Caco-2 (cell line): ENCODE measurements around the gene LMAN2. TPM values are rescaled to one million over a fixed set of nuclear protein-coding genes. Genes with fewer than 3 reads are reported as not detected.

ENCODE experiments used
- BruUV-seq: library from RNA; stranded (reverse); fragments of 400-500 nt; replicated peaks from 2 replicates; lab custom pipeline; 2021; lab: Mats Ljungman, UMichigan
- CTCF ChIA-PET: fragments of 300-600 bp; sonication (Branson Sonifier 250); formaldehyde crosslinking; loops from one replicate; lab custom pipeline; 2022; ENCODE audit warnings: antibody characterized with exemption; lab: Charles Lee
- POLR2A ChIA-PET: fragments of 300-600 bp; sonication (Branson Sonifier 250); formaldehyde crosslinking; loops from one replicate; lab custom pipeline; 2022; ENCODE audit warnings: antibody characterized with exemption; lab: Charles Lee
- DNase-seq, 2 experiments: peaks; one replicate each; pipeline versions ENCODE4 v3.0.0 to v3.0.0-alpha.2; 2020 to 2022
- H3K27me3 ChIP-seq: replicated peaks from 2 replicates; pipeline ENCODE4 v1.6.0; 2011; ENCODE audit warnings: low read length; ENCODE audit not compliant: control insufficient read depth, insufficient read depth
- H3K36me3 ChIP-seq: 2 replicates; pipeline ENCODE4 v1.5.1; 2011; ENCODE audit warnings: low read length; ENCODE audit not compliant: control insufficient read depth, insufficient read depth
- H3K4me1 ChIP-seq: fragments of 250-450 bp; sonication (Bioruptor Pico); 2 replicates; pipeline ENCODE4 v1.5.1; 2020; ENCODE audit warnings: mild to moderate bottlenecking
- H3K4me3 ChIP-seq: 2 replicates; pipeline ENCODE4 v1.5.1; 2011; ENCODE audit warnings: low read depth, mild to moderate bottlenecking, control low read depth, low read length
- H3K9me3 ChIP-seq: fragments of 250-450 bp; sonication (Bioruptor Pico); 2 replicates; pipeline ENCODE4 v1.5.1; 2020; ENCODE audit warnings: mild to moderate bottlenecking, moderate library complexity
- H3K27ac Mint-ChIP-seq: one replicate; pipeline ENCODE4 v1.8.0; 2022; ENCODE audit warnings: mixed read lengths; ENCODE audit not compliant: unreplicated experiment
- H3K27me3 Mint-ChIP-seq: one replicate; pipeline ENCODE4 v1.8.0; 2022; ENCODE audit warnings: mixed read lengths; ENCODE audit not compliant: insufficient read depth, unreplicated experiment
- H3K36me3 Mint-ChIP-seq: one replicate; pipeline ENCODE4 v1.8.0; 2022; ENCODE audit warnings: mild to moderate bottlenecking, mixed read lengths; ENCODE audit not compliant: insufficient read depth, unreplicated experiment
- H3K4me1 Mint-ChIP-seq: one replicate; pipeline ENCODE4 v1.8.0; 2022; ENCODE audit warnings: low read depth, mixed read lengths; ENCODE audit not compliant: unreplicated experiment
- H3K4me3 Mint-ChIP-seq: one replicate; pipeline ENCODE4 v1.8.0; 2022; ENCODE audit warnings: mild to moderate bottlenecking, moderate library complexity, mixed read lengths; ENCODE audit not compliant: unreplicated experiment
- H3K9me3 Mint-ChIP-seq: one replicate; pipeline ENCODE4 v1.8.0; 2022; ENCODE audit warnings: mixed read lengths; ENCODE audit not compliant: unreplicated experiment
- intact Hi-C: fragments of 100-400 bp; cut with micrococcal nuclease; formaldehyde crosslinking; loops from one replicate; pipeline ENCODE4 v1.10.0; 2022; ENCODE audit not compliant: unreplicated experiment
- total RNA-seq: library from RNA; stranded (reverse); gene quantifications from 2 replicates; pipeline ENCODE4 v1.2.3, GENCODE V29; 2022
- TF ChIP-seq, protein P1 (sequence below), 2 experiments: fragments of 200-600 bp in 1 of 2; IDR thresholded peaks; 1 replicate in 1 of 2; 2 replicates in 1 of 2; pipeline versions ENCODE4 v1.5.1 to v1.8.0; 2011 to 2022; ENCODE audit warnings: antibody characterized with exemption in 1 of 2, control low read depth in 1 of 2, inconsistent platforms in 1 of 2, low read depth in 1 of 2, low read length in 1 of 2, mild to moderate bottlenecking in 1 of 2, moderate library complexity in 1 of 2; ENCODE audit not compliant: insufficient read depth in 1 of 2, severe bottlenecking in 1 of 2, unreplicated experiment in 1 of 2

LMAN2 gene
- total RNA-seq, 1 experiment from 2014 or later, result 241 TPM

DNA sequence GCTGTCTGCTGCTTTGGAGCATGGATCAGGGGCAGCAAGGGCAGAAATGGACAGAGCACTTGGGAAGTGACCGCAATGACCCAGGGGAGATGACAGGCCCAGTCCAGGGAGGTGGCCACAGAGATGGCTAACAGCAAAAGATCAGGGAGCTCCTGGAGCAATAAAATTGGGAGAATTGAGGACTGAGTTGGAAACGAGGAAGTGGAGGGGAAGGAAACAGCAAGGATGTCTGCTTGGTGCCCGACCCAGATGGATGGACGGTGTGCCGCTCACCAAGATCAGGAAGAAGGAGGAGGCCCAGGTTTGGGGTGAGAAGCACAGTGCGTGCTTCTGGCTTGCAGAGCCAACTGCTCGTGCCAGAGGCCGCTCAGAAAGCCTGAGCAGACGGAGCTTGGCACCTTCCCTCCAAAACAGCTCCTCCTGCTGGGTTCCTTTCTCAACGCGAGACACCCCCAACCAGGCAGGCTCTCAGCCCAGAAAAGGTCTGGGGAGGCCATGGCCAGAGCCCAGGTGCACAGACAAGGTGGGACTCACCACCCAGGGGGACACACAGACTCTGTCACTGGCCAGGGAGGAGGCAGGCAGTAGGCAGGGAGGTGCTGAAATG lies 31.1 kb upstream of the LMAN2 start:
- ChIA-PET POLR2A (interaction anchor here (1.0 kb wide), 1 partner anchor 21 kb away, joined by 3 read pairs; no protein-coding TSS in a partner anchor), CTCF (interaction anchor here (0.6 to 2.1 kb wide), 7 partner anchors 11 to 777 kb away, joined by 3 to 16 read pairs (median 5); no protein-coding TSS in a partner anchor)
- H3K4me1 Mint-ChIP-seq, result peaks cover 30% of the 10 kb centered on the region
- Histone ChIP-seq H3K9me3 (no peaks in the 10 kb centered on the region), H3K4me3 (no peak overlapping the region), H3K27me3 (no peaks in the 10 kb centered on the region), H3K4me1 (peaks cover 30% of the 10 kb centered on the region), H3K36me3 (no peaks in the 10 kb centered on the region)
- TF ChIP-seq, protein P1, sequence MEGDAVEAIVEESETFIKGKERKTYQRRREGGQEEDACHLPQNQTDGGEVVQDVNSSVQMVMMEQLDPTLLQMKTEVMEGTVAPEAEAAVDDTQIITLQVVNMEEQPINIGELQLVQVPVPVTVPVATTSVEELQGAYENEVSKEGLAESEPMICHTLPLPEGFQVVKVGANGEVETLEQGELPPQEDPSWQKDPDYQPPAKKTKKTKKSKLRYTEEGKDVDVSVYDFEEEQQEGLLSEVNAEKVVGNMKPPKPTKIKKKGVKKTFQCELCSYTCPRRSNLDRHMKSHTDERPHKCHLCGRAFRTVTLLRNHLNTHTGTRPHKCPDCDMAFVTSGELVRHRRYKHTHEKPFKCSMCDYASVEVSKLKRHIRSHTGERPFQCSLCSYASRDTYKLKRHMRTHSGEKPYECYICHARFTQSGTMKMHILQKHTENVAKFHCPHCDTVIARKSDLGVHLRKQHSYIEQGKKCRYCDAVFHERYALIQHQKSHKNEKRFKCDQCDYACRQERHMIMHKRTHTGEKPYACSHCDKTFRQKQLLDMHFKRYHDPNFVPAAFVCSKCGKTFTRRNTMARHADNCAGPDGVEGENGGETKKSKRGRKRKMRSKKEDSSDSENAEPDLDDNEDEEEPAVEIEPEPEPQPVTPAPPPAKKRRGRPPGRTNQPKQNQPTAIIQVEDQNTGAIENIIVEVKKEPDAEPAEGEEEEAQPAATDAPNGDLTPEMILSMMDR (IDR thresholded peaks at IDR 0.05; ENCODE audit: insufficient read depth in 1 of 2, low read depth in 1 of 2, low read length in 1 of 2, severe bottlenecking in 1 of 2, unreplicated experiment in 1 of 2), result peak in 1 of 2 experiments; percentile 36
- no TSS peak for BruUV-seq
- no peaks in the 10 kb centered on the region for H3K27me3 Mint-ChIP-seq
- H3K9me3 Mint-ChIP-seq, result no peaks in the 10 kb centered on the region
- peak overlapping the region; percentile 36 for H3K27ac Mint-ChIP-seq
- intact Hi-C loops, result no loop called here
- no peaks in the 10 kb centered on the region for H3K36me3 Mint-ChIP-seq
- H3K4me3 Mint-ChIP-seq, result no peak overlapping the region
- peak in 1 of 2 experiments; percentile 53 for DNase-seq

GRCh38 chr5:177380805-177381126 lies 29.3 kb upstream of the LMAN2 start:
- ChIA-PET POLR2A (no interaction called here), CTCF (no interaction called here)
- peaks cover 30% of the 10 kb centered on the region for H3K4me1 Mint-ChIP-seq
- no peak overlapping the region for H3K4me3 Mint-ChIP-seq
- intact Hi-C loops, result no loop called here
- BruUV-seq, result no TSS peak
- peak overlapping the region; percentile 21 for H3K27ac Mint-ChIP-seq
- H3K36me3 ChIP-seq, result no peaks in the 10 kb centered on the region
- peaks cover 30% of the 10 kb centered on the region for H3K4me1 ChIP-seq
- H3K36me3 Mint-ChIP-seq, result no peaks in the 10 kb centered on the region
- DNase-seq, result no peak
- no peaks in the 10 kb centered on the region for H3K9me3 Mint-ChIP-seq
- no peaks in the 10 kb centered on the region for H3K27me3 ChIP-seq
- H3K27me3 Mint-ChIP-seq, result no peaks in the 10 kb centered on the region
- H3K4me3 ChIP-seq, result no peak overlapping the region
- H3K9me3 ChIP-seq, result no peaks in the 10 kb centered on the region
- TF ChIP-seq, protein P1 (IDR thresholded peaks at IDR 0.05; ENCODE audit: insufficient read depth in 1 of 2, low read depth in 1 of 2, low read length in 1 of 2, severe bottlenecking in 1 of 2, unreplicated experiment in 1 of 2), result no peak

GRCh38 chr5:177378884-177379883 lies 27.7 kb upstream of the LMAN2 start:
- Mint-ChIP-seq H3K27ac (peak overlapping the region; percentile 94), H3K36me3 (no peaks in the 10 kb centered on the region), H3K27me3 (no peaks in the 10 kb centered on the region), H3K4me1 (peaks cover 30% of the 10 kb centered on the region), H3K9me3 (no peaks in the 10 kb centered on the region), H3K4me3 (peak overlapping the region; percentile 34)
- intact Hi-C loops, result loop anchor here (1.0 kb wide), 2 partner anchors 9 to 11 kb away; no protein-coding TSS in a partner anchor
- no peaks in the 10 kb centered on the region for H3K9me3 ChIP-seq
- ChIA-PET CTCF (interaction anchor here (0.6 to 3.1 kb wide), 17 partner anchors 9 to 293 kb away, joined by 3 to 57 read pairs (median 8); partner anchors contain the start of genes GRK6, LMAN2 and PRR7), POLR2A (interaction anchor here (0.5 to 2.1 kb wide), 11 partner anchors 9 to 293 kb away, joined by 3 to 23 read pairs (median 4); partner anchors contain the start of genes FGFR4, GRK6, LMAN2 and PDLIM7)
- peak overlapping the region; percentile 10; the same call in 1 of the 2 replicates for H3K4me3 ChIP-seq
- TF ChIP-seq, protein P1 (IDR thresholded peaks at IDR 0.05; ENCODE audit: insufficient read depth in 1 of 2, low read depth in 1 of 2, low read length in 1 of 2, severe bottlenecking in 1 of 2, unreplicated experiment in 1 of 2), result no peak
- DNase-seq, result peak; percentile 74 to 89
- TSS peak; percentile 97 for BruUV-seq
- no peaks in the 10 kb centered on the region for H3K36me3 ChIP-seq
- no peaks in the 10 kb centered on the region for H3K27me3 ChIP-seq
- H3K4me1 ChIP-seq, result peaks cover 30% of the 10 kb centered on the region
